GM21526 (cell line): Measurements from ENCODE around the gene HBG2.
A peak's percentile ranks its signal among the peaks of the same experiment; 100 is the strongest.
"Not testable (repeated sequence)": the region's sequence is repeated elsewhere in the genome, so short reads cannot be mapped to it uniquely, and the experiment has no call there.

Source experiments
- ATAC-seq: cut with Tn5 transposase; IDR thresholded peaks from one replicate; pipeline ENCODE4 v1.9.1; 2021; ENCODE audit warnings: moderate library complexity; ENCODE audit not compliant: unreplicated experiment, low FRiP score

HBG2 gene

GRCh38 chr11:5254646-5255413 is at the start of gene HBG2:
Gene HBG2, minus strand, starts transcription at chr11:5254781. Its CDS starts 53 bp downstream, at chr11:5254728.
- ATAC-seq, result not testable (repeated sequence)

DNA sequence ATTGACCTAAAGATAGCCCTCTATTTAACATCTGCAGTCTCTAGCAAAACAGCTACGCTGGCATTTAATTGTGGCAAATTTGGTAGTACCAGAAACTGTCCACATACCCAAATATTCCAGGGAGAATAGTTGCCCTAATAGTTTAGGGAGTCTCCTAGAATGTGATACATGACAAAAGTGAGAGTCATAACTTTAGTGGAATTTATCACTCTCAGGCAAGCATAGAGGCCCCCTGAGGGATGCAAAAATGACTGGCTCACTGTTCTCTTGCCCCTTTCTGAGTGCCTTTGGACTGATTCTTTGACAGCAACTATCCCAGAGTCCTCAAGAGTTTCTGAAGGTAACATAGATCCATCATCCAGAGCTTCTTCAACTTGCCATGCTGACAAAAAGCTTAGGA is 49.5 kb upstream of the HBG2 start:
- no peak for ATAC-seq

DNA sequence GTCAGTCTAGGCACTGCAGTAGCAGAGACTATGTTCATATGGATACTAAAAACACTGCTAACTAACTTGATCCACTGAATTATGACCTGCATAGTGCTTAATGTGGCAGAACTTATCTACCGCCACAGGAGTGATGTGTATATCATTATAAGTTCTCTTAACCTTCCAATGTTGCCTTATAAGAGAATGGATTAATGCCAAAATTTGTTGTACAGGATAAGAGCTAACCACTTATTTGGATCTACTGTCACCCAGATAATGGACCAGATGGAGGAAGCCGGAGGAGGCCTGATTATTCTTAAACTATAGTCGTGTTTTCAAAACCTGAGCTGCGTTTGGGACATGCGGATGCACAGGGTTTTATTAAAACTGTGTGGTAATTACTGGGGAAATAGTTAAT is 49.0 kb upstream of the HBG2 start:
- no peak for ATAC-seq

GRCh38 chr11:5301846-5302245 is 47.3 kb upstream of the HBG2 start, which contains the start of gene OR51B4:
Gene OR51B4, minus strand, starts transcription at chr11:5301946. Its CDS starts 0 bp downstream, at chr11:5301946.
- ATAC-seq, result no peak

DNA sequence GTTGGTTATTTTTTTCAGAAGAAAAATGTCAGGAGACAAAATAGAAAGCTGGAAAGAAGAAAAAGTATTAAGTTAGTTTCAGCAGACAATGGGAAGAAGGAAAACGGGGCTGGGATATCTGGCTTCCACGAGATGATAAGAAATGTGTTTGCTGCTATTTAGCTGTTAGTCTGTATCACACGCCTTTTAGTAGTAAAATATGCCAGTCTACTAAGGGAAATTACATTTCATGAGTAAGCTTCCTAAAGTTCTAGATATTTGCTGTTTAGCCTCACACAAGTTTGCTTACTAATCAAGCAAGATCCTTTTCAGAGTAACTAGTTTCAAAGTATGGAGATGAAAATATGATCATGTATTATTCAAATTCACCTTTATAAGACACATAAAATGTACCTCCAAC is 45.7 kb upstream of the HBG2 start:
- no peak for ATAC-seq

- ATAC-seq, result no peak
Measured at GRCh38 chr11:5298451-5298850, 43.9 kb upstream of the HBG2 start.

GRCh38 chr11:5297721-5298323 is 43.2 kb upstream of the HBG2 start:
- ATAC-seq, result no peak

GRCh38 chr11:5294342-5294995 is 39.9 kb upstream of the HBG2 start:
- not testable (repeated sequence) for ATAC-seq

DNA sequence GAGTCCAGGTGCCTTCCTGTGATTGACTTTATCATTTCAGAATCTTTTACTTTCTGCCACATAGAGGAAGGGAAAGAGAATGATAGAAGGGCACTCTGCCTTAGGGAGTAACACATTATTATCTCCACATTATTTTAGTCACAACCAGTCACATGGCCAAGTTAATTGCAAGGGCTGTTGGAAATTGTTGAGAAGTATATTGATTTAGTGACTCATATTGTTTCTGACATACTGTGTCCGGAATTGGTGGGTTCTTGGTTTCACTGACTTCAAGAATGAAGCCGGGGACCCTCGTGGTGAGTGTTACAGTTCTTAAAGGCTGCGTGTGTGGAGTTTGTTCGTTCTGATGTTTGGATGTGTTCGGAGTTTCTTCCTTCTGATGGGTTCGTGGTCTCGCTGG is 38.4 kb upstream of the HBG2 start:
- ATAC-seq, result no peak

GRCh38 chr11:5291207-5291838 is 36.7 kb upstream of the HBG2 start:
- peak; percentile 98 for ATAC-seq

DNA sequence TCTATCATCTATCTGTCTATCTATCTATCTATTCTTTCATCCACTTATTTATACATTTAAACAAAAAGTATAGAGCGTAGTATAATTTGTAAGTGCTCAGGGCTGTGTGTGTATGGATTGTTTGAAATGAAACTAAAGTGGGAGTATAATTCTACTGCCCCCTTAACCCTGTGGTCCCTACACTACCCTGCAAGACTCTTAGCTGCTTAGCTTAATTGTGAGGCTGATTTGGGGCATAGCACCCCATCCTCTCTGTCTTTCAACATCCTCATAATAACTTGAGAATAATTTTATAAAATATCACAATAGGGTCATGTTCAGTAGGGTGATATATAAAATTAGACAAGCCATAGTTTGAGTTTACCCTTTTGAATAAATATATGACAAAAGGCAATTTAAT is 35.5 kb upstream of the HBG2 start:
- no peak for ATAC-seq

- ATAC-seq, result no peak
Measured at GRCh38 chr11:5289696-5290095, 35.1 kb upstream of the HBG2 start.

GRCh38 chr11:5288906-5289550 is 34.4 kb upstream of the HBG2 start:
- no peak for ATAC-seq

DNA sequence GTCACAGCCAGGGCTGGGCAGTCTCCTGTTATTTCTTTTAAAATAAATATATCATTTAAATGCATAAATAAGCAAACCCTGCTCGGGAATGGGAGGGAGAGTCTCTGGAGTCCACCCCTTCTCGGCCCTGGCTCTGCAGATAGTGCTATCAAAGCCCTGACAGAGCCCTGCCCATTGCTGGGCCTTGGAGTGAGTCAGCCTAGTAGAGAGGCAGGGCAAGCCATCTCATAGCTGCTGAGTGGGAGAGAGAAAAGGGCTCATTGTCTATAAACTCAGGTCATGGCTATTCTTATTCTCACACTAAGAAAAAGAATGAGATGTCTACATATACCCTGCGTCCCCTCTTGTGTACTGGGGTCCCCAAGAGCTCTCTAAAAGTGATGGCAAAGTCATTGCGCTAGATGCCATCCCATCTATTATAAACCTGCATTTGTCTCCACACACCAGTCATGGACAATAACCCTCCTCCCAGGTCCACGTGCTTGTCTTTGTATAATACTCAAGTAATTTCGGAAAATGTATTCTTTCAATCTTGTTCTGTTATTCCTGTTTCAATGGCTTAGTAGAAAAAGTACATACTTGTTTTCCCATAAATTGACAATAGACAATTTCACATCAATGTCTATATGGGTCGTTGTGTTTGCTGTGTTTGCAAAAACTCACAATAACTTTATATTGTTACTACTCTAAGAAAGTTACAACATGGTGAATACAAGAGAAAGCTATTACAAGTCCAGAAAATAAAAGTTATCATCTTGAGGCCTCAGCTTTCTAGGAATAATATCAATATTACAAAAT is 33.7 kb upstream of the HBG2 start:
- ATAC-seq, result no peak

DNA sequence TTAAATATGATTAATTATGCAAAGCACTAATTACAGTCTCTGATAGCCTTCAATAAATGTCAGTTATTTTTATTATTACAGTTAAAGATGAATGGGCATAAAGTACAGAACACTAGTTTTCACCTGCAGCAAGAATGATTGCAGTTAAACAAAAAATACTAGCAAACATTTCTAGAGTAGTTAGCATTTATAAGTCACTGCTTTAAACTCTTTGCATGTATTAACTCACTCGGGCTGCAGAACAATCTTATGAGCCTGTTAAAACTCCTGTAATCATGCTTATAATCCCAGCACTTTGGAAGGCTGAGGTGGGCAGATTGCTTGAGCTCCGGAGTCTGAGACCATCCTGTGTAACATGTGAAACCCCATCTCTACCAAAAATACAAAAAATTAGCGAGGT is 32.3 kb upstream of the HBG2 start:
- ATAC-seq, result no peak

DNA sequence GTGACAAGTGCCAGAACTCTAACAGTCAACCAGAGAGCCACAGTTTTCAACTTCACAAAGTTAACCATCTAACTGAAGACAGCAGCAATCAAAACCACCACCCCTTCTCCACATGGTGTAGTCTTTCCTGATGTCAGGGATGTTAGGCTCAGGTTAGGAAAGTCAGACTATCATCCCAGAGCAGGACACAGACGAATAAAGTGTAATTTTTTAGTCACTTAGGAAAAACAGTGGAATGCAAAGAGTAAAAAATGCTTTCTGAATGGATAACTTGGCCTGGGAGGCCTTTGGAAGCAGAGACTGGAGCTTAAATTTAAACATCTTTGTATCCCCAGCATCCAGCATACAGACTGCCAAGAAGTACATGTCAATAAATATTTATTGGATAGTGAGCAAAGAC is 31.8 kb upstream of the HBG2 start:
- no peak for ATAC-seq

DNA sequence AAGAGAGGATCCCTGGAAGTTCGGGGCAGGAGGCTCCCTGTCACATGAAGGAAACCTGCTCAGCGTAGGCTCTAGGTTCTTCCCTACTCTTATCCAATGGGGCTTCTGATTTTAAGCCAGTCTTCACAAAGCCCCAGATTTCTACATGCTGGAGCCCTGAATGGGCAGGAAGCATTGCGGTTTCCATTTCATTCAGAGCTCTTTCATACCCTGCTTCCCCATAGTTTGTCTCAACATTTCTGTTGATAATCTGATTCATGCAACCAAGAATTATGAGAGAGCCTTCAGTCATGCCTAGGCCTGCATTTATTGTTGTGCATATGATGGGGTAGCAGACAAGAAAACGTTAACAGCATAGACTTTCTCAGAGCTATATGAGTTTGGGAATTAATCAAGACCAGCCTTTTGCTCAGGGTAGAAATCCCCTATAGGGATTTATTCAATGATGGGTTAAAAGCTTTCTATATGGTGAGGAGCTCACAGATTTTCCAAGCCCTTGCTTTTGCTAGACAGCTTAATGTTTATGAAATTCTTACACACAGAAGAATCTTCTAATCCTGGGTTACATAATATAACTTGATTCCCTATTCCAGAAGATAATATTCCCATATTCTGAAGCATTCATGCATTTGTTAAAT is 31.2 kb upstream of the HBG2 start:
- no peak for ATAC-seq

DNA sequence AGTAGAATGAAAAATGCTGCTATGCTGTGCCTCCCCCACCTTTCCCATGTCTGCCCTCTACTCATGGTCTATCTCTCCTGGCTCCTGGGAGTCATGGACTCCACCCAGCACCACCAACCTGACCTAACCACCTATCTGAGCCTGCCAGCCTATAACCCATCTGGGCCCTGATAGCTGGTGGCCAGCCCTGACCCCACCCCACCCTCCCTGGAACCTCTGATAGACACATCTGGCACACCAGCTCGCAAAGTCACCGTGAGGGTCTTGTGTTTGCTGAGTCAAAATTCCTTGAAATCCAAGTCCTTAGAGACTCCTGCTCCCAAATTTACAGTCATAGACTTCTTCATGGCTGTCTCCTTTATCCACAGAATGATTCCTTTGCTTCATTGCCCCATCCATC is 30.1 kb upstream of the HBG2 start:
- ATAC-seq, result no peak

- ATAC-seq, result no peak
Measured at GRCh38 chr11:5283882-5284281, 29.3 kb upstream of the HBG2 start.
